AG08395 (cell line): ENCODE measurements around the gene C1QTNF12.

Experiments
- DNase-seq: peaks from one replicate; pipeline ENCODE4 v3.0.0; 2012; ENCODE audit warnings: mixed read lengths, low spot score

Gene C1QTNF12

GRCh38 chr1:1240822-1241587 is 5.5 kb downstream of the C1QTNF12 start:
- DNase-seq: peak; percentile 33

DNA sequence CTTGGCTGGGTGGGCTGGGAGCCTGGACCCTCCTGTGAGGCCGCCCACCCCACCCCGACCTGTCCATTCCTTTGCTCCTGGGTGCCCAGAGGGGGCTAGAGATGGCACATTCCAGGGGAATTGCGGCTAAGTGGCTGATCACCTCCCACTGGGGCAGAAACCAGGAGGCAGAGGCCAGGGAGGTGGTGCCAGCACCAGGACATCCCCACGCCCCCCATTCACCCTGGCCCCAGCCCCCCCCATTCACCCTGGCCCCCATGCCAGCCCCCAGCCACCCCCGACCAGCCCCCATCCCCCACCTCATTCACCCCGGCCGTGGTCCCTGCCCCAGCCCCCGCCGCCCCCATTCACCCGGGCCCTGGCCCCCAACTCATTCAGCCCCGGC is 6.2 kb downstream of the C1QTNF12 start:
- DNase-seq: no peak

DNA sequence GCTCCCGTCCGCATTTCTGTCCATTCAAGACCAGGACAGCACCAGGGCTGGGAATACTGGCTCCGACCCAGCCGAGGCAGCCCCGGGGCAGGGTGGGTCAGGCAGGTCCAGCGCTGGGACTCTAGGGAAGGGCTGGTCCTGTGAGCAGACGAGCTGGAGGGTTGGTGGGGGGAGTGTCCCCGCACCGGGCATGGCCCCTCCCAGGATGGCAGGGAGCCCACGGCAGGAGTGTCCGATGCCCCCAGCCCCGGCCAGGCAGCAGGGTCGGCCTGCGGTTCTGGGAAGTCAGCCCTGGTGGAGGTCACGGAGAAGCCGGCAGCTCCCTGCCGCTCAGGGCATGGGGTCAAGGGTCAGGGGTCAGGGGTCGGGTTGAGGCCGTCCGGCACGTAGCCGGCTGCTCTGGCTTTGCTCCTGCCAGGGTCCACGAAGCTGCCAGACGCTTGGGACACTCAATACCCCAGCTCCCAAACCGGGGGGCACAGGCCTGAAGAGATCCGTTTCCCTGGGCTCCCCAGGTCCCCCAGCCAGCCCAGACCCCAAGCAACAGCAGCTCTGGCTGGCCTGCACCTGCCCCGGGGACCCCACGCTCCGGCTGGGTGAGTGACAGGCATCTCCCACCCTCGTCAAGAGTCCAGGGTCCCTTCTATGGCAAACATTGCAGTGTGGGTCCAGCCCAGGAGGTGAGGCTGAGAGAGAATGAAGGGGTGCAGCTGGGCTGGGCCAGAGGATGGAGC is 6.7 kb downstream of the C1QTNF12 start:
- no peak for DNase-seq

DNA sequence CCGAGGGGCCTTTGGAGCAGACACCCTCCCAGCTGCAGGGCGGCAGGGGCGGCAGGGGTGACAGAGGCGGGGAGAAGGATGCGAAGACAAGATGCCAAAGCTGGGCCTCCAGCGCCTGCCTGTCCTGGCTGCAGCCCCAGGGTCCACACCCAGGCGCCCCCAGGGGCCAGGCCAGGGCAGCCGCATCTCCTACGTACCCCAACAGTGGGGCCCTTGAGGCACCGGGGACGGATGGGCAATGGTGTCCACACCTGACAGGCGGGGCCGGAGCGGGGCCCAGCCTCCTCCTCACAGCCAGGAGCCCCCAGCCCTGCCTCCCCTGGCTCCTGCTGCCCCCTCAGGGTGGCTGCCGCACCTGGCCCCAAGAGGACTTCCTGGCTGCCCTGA is 7.3 kb downstream of the C1QTNF12 start:
- no peak for DNase-seq

GRCh38 chr1:1238702-1239178 is 7.8 kb downstream of the C1QTNF12 start:
- DNase-seq: no peak

DNA sequence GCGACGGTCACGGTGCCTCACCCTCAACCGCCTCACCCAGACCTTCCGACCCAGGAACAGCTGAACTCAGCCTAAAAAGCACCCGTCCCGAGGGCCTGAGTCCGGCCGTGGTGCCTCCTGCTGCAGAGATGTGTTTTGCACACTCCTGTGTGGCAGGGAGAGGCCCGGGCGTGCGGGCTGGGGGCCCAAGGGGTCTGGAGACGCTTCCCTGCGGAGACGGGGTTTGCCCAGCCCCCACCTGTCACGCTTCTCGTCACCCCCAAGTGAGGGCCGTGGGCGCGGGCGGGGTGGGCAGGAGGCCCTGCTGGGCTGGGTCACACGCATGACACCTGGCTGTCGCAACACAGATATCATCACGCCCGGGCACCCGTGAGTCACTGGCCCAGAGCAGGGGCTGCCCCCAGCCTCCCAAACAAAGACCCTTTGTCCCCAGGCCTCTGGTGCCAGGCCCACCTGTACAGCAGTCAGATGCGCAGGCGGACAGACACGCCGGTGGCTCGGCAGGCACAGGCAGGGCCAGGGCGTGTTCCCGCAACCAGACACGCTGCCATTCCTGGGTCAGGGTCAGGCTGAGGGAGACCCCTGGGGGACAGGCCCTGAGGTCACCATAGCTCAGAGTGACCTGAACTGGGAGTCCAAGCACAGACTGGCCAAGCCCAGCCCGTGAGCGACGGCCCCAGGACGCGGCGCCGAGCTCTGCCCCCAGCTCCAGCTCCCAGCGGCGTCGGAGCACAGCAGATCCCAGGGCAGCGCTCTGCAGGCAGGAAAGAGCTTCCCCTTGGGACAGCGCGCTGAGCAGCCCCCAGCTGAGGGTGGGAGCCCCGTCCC is 8.4 kb downstream of the C1QTNF12 start:
- no peak for DNase-seq

DNA sequence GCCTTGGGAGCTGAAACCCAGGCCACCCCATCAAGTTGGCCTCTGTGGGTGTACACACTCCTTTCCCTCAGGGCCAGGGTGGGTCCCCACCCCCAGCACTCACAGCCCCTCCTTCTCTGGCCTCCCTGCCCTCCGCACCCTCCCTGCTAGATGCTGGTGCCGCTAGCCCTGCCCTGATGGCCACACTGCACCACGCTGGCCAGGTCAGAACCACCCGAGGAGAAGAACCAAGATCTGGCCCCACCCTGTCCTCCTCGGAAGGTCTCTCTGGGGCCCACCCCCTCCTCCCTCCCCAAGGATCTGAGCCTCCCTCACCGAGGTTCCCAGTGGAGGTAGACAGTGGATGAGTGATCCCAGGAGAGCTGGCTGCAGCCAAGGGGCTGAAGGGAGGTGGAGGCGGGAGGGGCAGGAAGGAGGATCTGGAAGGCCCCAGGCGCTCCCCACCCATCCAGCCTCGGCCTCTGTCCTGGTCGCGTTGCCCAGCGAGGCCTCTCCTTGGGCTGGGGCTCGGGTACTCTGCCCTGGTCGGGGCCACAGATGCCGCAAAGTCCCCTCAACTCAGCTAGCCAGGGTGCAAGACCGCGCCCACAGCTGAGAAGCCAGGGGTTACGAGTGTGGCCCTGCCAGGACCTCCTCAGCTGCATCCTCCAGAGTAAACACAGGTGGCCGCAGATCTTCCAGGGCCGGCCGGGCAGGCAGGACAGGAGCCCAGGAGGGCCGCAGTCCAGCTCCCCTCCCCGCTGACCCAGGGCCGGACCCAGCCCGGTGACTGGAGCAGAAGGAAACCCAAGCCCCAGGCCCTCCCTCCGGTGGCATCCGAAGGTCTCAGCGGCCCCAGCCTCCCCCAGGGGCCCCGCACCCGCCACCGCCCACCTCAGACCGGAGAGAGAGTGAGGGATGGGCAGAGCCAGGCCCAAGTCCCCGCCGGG is 9.3 kb downstream of the C1QTNF12 start:
- no peak for DNase-seq

- no peak for DNase-seq
These were observed 10.3 kb downstream of the C1QTNF12 start for GRCh38 chr1:1236176-1236763.

DNA sequence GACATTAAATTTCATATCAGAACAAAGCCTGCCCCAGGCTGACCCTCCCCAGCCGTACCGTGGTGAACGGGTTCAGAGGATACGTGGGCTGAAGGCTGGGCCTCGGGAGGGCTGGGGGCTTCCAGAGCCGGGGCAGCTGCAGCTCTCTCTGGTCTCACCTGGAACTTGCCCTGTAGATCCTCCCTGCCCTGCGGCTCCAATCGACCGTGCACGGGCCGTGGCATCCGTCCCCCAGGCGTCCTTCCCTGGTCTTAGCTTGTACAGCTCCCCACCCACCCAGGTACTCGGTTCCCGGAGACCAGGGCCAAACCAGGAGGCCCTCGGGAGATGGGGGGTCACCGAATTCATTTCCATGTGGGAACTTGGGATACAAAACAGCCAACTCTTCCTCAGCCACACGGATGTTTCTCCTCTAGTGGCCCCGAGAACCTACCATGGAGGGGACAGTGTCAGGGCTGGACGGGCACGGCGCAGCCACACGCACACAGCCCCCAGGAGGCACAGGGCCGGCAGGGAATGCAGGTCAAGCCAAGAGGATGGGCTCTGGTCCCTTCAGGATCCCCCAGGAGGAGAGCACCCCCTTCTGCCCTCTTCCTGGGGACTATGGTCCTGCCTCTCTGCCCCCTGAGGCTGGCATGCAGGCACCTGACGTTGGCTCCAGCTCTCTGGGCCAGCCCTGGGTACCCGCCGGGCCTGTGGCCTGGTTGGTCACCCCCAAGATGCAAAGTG is 11.3 kb downstream of the C1QTNF12 start:
- no peak for DNase-seq

GRCh38 chr1:1234180-1234808 is 12.2 kb downstream of the C1QTNF12 start:
- DNase-seq: no peak

GRCh38 chr1:1233567-1233892 is 13.0 kb downstream of the C1QTNF12 start:
- DNase-seq: no peak

- DNase-seq: no peak
These were observed 13.5 kb downstream of the C1QTNF12 start for GRCh38 chr1:1232796-1233566.

DNA sequence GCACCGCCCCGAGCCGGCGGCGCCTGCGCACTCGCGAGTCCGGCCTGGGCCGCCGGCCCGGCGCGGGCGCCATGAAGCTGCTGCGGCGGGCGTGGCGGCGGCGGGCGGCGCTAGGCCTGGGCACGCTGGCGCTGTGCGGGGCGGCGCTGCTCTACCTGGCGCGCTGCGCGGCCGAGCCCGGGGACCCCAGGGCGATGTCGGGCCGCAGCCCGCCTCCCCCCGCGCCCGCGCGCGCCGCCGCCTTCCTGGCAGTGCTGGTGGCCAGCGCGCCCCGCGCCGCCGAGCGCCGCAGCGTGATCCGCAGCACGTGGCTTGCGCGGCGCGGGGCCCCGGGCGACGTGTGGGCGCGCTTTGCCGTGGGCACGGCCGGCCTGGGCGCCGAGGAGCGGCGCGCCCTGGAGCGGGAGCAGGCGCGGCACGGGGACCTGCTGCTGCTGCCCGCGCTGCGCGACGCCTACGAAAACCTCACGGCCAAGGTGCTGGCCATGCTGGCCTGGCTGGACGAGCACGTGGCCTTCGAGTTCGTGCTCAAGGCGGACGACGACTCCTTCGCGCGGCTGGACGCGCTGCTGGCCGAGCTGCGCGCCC is 14.2 kb downstream of the C1QTNF12 start, which contains the start of gene B3GALT6:
Gene B3GALT6 (plus strand): TSS at position 30 of the 588 bp plus-strand sequence. CDS start 42 bp downstream, at position 72.
- no peak for DNase-seq

DNA sequence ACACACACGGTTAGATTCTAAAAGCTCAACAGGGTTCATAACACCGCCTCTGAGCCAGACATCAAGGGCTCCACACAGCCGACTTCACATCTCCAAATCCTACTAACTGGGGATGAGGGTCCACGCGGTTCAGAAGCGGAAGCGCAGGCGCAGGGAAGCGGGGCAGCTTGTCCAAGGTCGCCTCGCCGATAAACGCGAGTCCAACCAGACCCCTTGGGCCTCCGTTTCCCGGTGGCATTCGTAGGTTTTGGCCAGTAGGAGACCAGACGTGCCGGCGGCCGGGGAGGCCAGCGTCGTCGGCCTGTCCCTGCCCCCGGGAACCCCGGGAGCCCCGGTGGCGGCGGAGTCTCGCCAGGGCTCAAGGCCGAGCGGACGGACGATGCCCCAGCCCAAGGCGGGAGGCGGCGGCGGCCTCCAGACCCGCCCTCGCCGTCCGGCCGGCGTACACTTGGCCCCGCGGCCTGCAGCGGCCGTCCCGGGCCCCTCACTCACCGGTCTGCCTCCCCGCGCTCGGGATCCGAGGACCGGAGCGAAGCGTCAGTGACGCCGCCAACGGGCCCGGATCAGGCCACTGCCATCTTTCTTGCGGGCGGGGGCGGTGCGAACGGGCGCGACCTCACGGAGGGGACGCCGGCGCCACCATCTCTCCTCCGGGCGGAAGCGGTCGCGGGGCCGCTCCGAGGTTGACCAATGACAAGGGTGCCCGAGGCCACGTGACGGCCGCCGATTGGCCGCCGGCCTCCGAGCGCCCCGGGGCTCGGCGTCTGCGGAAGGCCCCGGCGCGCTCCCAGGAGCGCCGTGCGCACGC is 14.9 kb downstream of the C1QTNF12 start, which contains the start of gene SDF4:
Gene SDF4 (minus strand): TSS at position 602 of the 808 bp plus-strand sequence. CDS start 3,229 bp downstream, outside the sequence.
- DNase-seq: peak; percentile 100

- peak; percentile 93 for DNase-seq
These were observed 15.7 kb downstream of the C1QTNF12 start for GRCh38 chr1:1230656-1231399.

GRCh38 chr1:1229770-1230169 is 16.8 kb downstream of the C1QTNF12 start:
- no peak for DNase-seq
